Spleen (tissue), 7 donors: ENCODE data around the gene CCNJL.

Experiments
- CTCF ChIP-seq, 11 experiments: fragments of 200-600 bp in 7 of 11; fragments of 450-650 bp in 4 of 11; sonication (generic) in 4 of 11; IDR thresholded peaks in 8 of 11; conservative IDR thresholded peaks in 3 of 11; 1 replicate in 7 of 11; 2 replicates in 4 of 11; pipeline versions ENCODE4 v1.4.0 to v1.8.0; 2016 to 2021; ENCODE audit warnings: antibody characterized with exemption in 11 of 11, inconsistent platforms in 4 of 11, mild to moderate bottlenecking in 1 of 11
- POLR2AphosphoS5 ChIP-seq, 3 donors: sonication (generic); formaldehyde crosslinking; IDR thresholded peaks; one replicate each; pipeline ENCODE4 v1.5.1; 2017; ENCODE audit warnings: antibody characterized with exemption in 3 of 3
- donor health status: DM: no; HTN: no; CAD: no; lungs with moderate emphysema.
- donor health status: DM: no; HTN: no; CAD: no.
- donor health status: DM: no; HTN: no; CAD: no.

GRCh38 chr5:160260006-160260775 is 52.2 kb downstream of the CCNJL start:
- no peak for TF ChIP-seq CTCF (IDR thresholded peaks at IDR 0.05 in 8 of 11, conservative IDR thresholded peaks at IDR 0.05 in 3 of 11)
- TF ChIP-seq POLR2AphosphoS5 (IDR thresholded peaks at IDR 0.05), result no peak
